NCI-H226 (cell line): Measurements from ENCODE around the gene PTGS2.
A peak's percentile ranks its signal among the peaks of the same experiment; 100 is the strongest.
"Not testable (repeated sequence)": the region's sequence is repeated elsewhere in the genome, so short reads cannot be mapped to it uniquely, and the experiment has no call there.

Source experiments
- DNase-seq: peaks from one replicate; pipeline ENCODE4 v3.0.0-alpha.2; 2015

The PTGS2 gene

GRCh38 chr1:186669784-186670183 lies 10.4 kb downstream of the PTGS2 start:
- not testable (repeated sequence) for DNase-seq

- not testable (repeated sequence) for DNase-seq
These were observed 16.0 kb downstream of the PTGS2 start for GRCh38 chr1:186664217-186664616.

- peak; percentile 60 for DNase-seq
These were observed 17.5 kb downstream of the PTGS2 start for GRCh38 chr1:186662752-186663151.

- DNase-seq = no peak
These were observed 20.3 kb downstream of the PTGS2 start for GRCh38 chr1:186659890-186660341.

GRCh38 chr1:186658999-186659398 lies 21.2 kb downstream of the PTGS2 start:
- DNase-seq = peak; percentile 43

- DNase-seq = no peak
These were observed 22.7 kb downstream of the PTGS2 start for GRCh38 chr1:186657481-186657880.

GRCh38 chr1:186655876-186656275 lies 24.3 kb downstream of the PTGS2 start:
- no peak for DNase-seq

- DNase-seq = no peak
These were observed 25.5 kb downstream of the PTGS2 start for GRCh38 chr1:186654741-186655140.

- no peak for DNase-seq
These were observed 26.9 kb downstream of the PTGS2 start for GRCh38 chr1:186653312-186653711.

GRCh38 chr1:186648613-186649012 lies 31.6 kb downstream of the PTGS2 start:
- no peak for DNase-seq

- DNase-seq = not testable (repeated sequence)
These were observed 32.2 kb downstream of the PTGS2 start for GRCh38 chr1:186647985-186648384.

- peak; percentile 44 for DNase-seq
These were observed 36.6 kb downstream of the PTGS2 start for GRCh38 chr1:186643614-186644013.

GRCh38 chr1:186637567-186637966 lies 42.7 kb downstream of the PTGS2 start:
- not testable (repeated sequence) for DNase-seq

- DNase-seq = peak; percentile 10
These were observed 43.4 kb downstream of the PTGS2 start for GRCh38 chr1:186636786-186637185.

GRCh38 chr1:186634511-186634910 lies 45.7 kb downstream of the PTGS2 start:
- DNase-seq = no peak

GRCh38 chr1:186633116-186633515 lies 47.1 kb downstream of the PTGS2 start:
- no peak for DNase-seq

GRCh38 chr1:186629341-186629740 lies 50.9 kb downstream of the PTGS2 start:
- DNase-seq = no peak

- DNase-seq = no peak
These were observed 51.3 kb downstream of the PTGS2 start for GRCh38 chr1:186628910-186629309.

GRCh38 chr1:186627019-186627418 lies 53.2 kb downstream of the PTGS2 start:
- DNase-seq = no peak

- no peak for DNase-seq
These were observed 53.8 kb downstream of the PTGS2 start for GRCh38 chr1:186626356-186626932.

GRCh38 chr1:186623551-186623950 lies 56.7 kb downstream of the PTGS2 start:
- DNase-seq = no peak
